GM12878 (cell line): ENCODE results near the gene CORO7. TPM values are rescaled to one million over a fixed set of nuclear protein-coding genes. Genes with fewer than 3 reads are reported as not detected.

ENCODE experiments used
- ATAC-seq: fragments of 200-7000 bp; cut with Tn5 transposase; 3 replicates; pipeline ENCODE4 v1.9.1; 2020; ENCODE audit warnings: mild to moderate bottlenecking, moderate library complexity
- BruUV-seq: library from RNA; stranded (reverse); fragments of 400-500 nt; replicated peaks from 2 replicates; lab custom pipeline; 2021; lab: Mats Ljungman, UMichigan
- CTCF ChIA-PET: fragments of 300-600 bp; sonication (Branson Sonifier 250); formaldehyde crosslinking; extraction: SDS; loops from one replicate; lab custom pipeline; 2021; ENCODE audit warnings: inconsistent platforms; lab: Yijun Ruan, JAX
- POLR2A ChIA-PET: fragments of 350-600 bp; formaldehyde crosslinking; extraction: SDS; loops from one replicate; lab custom pipeline; 2021; ENCODE audit warnings: inconsistent platforms; lab: Charles Lee
- RAD21 ChIA-PET: fragments of 300-600 bp; sonication (Branson Sonifier 250); formaldehyde crosslinking; loops from one replicate; lab custom pipeline; 2023; ENCODE audit warnings: antibody characterized with exemption; ENCODE audit not compliant: unreplicated experiment; lab: Charles Lee
- SMC1A ChIA-PET: fragments of 300-600 bp; sonication (Branson Sonifier 250); formaldehyde crosslinking; loops from one replicate; lab custom pipeline; 2023; ENCODE audit not compliant: unreplicated experiment, uncharacterized antibody; lab: Charles Lee
- DNase-seq: peaks from one replicate; pipeline ENCODE4 v3.0.0-alpha.2; 2011; ENCODE audit warnings: low read depth, low spot score
- FAIRE-seq: peaks from 3 replicates; lab custom pipeline; 2011; peaks lifted over from hg19 to GRCh38; lab: Jason Lieb, UNC
- H2AFZ ChIP-seq: 2 replicates; pipeline ENCODE4 v1.6.0; 2011; ENCODE audit warnings: low read depth, low read length, control low read depth; ENCODE audit not compliant: control insufficient read depth
- H3K27ac ChIP-seq: 2 replicates; pipeline ENCODE4 v1.5.1; 2011; ENCODE audit warnings: control low read depth; ENCODE audit not compliant: control insufficient read depth, insufficient read depth
- H3K27me3 ChIP-seq, 2 experiments: replicated peaks in 1 of 2; 2 replicates each; pipeline versions ENCODE4 v1.6.0 to v1.6.1; 2011; ENCODE audit warnings: low read length in 1 of 2; ENCODE audit not compliant: control insufficient read depth in 2 of 2, insufficient read depth in 2 of 2
- H3K36me3 ChIP-seq, 2 experiments: 2 replicates each; pipeline ENCODE4 v1.5.1; 2011; ENCODE audit warnings: low read length in 1 of 2; ENCODE audit not compliant: control insufficient read depth in 2 of 2, insufficient read depth in 2 of 2
- H3K4me1 ChIP-seq: 2 replicates; pipeline ENCODE4 v1.6.1; 2011; ENCODE audit warnings: mild to moderate bottlenecking, low read length, moderate library complexity, mixed read lengths; ENCODE audit not compliant: control insufficient read depth, insufficient read depth
- H3K4me2 ChIP-seq: 2 replicates; pipeline ENCODE4 v1.6.0; 2011; ENCODE audit warnings: control low read depth; ENCODE audit not compliant: control insufficient read depth, insufficient read depth
- H3K4me3 ChIP-seq: fragments of 200-600 bp; sonication (generic); 2 replicates; pipeline ENCODE4 v1.5.1; 2016
- H3K79me2 ChIP-seq: 2 replicates; pipeline ENCODE4 v1.6.0; 2011; ENCODE audit warnings: low read length; ENCODE audit not compliant: control insufficient read depth, insufficient read depth
- H3K9ac ChIP-seq: 2 replicates; pipeline ENCODE4 v1.8.0; 2011; ENCODE audit warnings: low read length, control low read depth, mixed read lengths; ENCODE audit not compliant: control insufficient read depth, insufficient read depth
- H3K9me3 ChIP-seq: replicated peaks from 3 replicates; pipeline ENCODE4 v1.5.1; 2011; ENCODE audit warnings: mild to moderate bottlenecking, low read length; ENCODE audit not compliant: control insufficient read depth, insufficient read depth
- H4K20me1 ChIP-seq: 2 replicates; pipeline ENCODE4 v1.6.0; 2011; ENCODE audit not compliant: control insufficient read depth, insufficient read depth
- BCL3 ChIP-seq: IDR thresholded peaks from 2 replicates; pipeline ENCODE4 v1.6.1; 2011; ENCODE audit warnings: borderline replicate concordance, low read depth, mild to moderate bottlenecking, moderate library complexity, low read length; ENCODE audit not compliant: insufficient read depth, poor library complexity, severe bottlenecking
- CREM ChIP-seq: IDR thresholded peaks from 2 replicates; pipeline ENCODE4 v1.6.1; 2014; ENCODE audit warnings: antibody characterized with exemption, low read depth
- E4F1 ChIP-seq: fragments of 450-650 bp; IDR thresholded peaks from 2 replicates; pipeline ENCODE4 v1.6.1; 2018; ENCODE audit warnings: borderline replicate concordance, mild to moderate bottlenecking; ENCODE audit not compliant: partially characterized antibody
- KLF5 ChIP-seq: fragments of 450-650 bp; IDR thresholded peaks from 2 replicates; pipeline ENCODE4 v1.6.1; 2014; ENCODE audit warnings: mild to moderate bottlenecking; ENCODE audit not compliant: partially characterized antibody
- MTA3 ChIP-seq: IDR thresholded peaks from 2 replicates; pipeline ENCODE4 v1.6.1; 2012; ENCODE audit warnings: low read length, inconsistent platforms, borderline replicate concordance
- POLR2AphosphoS2 ChIP-seq: IDR thresholded peaks from 2 replicates; pipeline ENCODE4 v1.6.1; 2011; ENCODE audit warnings: low read depth, mild to moderate bottlenecking, low read length, improper control_type of control experiment, moderate library complexity
- SMC3 ChIP-seq: IDR thresholded peaks from 2 replicates; pipeline ENCODE4 v1.6.1; 2011; ENCODE audit warnings: low read length, improper control_type of control experiment, borderline replicate concordance
- TCF12 ChIP-seq: IDR thresholded peaks from 2 replicates; pipeline ENCODE4 v1.6.1; 2011; ENCODE audit warnings: low read depth, mild to moderate bottlenecking, low read length
- TCF3 ChIP-seq: IDR thresholded peaks from 2 replicates; pipeline ENCODE4 v1.6.1; 2012; ENCODE audit warnings: low read depth, mild to moderate bottlenecking, low read length, borderline replicate concordance; ENCODE audit not compliant: insufficient read depth
- ZSCAN29 ChIP-seq: fragments of 450-650 bp; IDR thresholded peaks from 2 replicates; pipeline ENCODE4 v1.6.1; 2017; ENCODE audit warnings: mild to moderate bottlenecking, moderate library complexity
- WGBS: methylation state at CpG from one replicate; pipeline ENCODE4 v1.1.6; 2016; ENCODE audit warnings: low lambda C conversion rate; ENCODE audit not compliant: insufficient replicate concordance, insufficient coverage; ENCODE audit errors: missing lambda C conversion rate; 5-methylcytosine and 5-hydroxymethylcytosine counted together
- in situ Hi-C: fragments of 300-500 bp; cut with MboI; formaldehyde crosslinking; loops from 9 replicates; pipeline ENCODE4 v1.14.3; 2018; ENCODE audit warnings: mixed read lengths
- intact Hi-C: fragments of 100-400 bp; cut with micrococcal nuclease; formaldehyde crosslinking; loops from one replicate; pipeline ENCODE4 v1.14.2; 2022; ENCODE audit not compliant: unreplicated experiment
- polyA plus RNA-seq, 11 experiments: library from polyadenylated mRNA; depleted of rRNA in 4 of 11; unstranded in 6 of 11; stranded (reverse) in 5 of 11; fragments of >200 nt; fragmentation: Nextera tagmentation in 4 of 11; fragmentation: Illumina TruSeq in 1 of 11; extraction: Ambion mirVana in 4 of 11; extraction: Trizol in 1 of 11; gene quantifications; 1 replicate in 1 of 11; 2 replicates in 10 of 11; pipeline versions ENCODE4 v1.2.1 to v1.2.3, GENCODE V29; 2011 to 2016; ENCODE audit warnings: inconsistent platforms in 2 of 11, missing spikeins in 2 of 11, low read depth in 1 of 11
- total RNA-seq, 4 experiments: library from RNA; depleted of rRNA in 3 of 4; stranded (reverse); fragments of >200 nt in 3 of 4; fragmentation: Illumina TruSeq in 1 of 4; extraction: Trizol in 1 of 4; gene quantifications; 2 replicates each; pipeline versions ENCODE4 v1.2.1 to v1.2.3, GENCODE V29; 2013 to 2021

Gene CORO7
- total and polyA plus RNA-seq, 10 of the 15 experiments (the other 5 are each of a cell fraction or from before 2014, with no cell fraction given) = 0.64 to 89.2 (median 43.7) TPM

GRCh38 chr16:4428500-4428899 lies 12.1 kb upstream of the CORO7 start:
- ATAC-seq (no peak), FAIRE-seq (no peak), DNase-seq (no peak)
- Histone ChIP-seq H3K9ac (no peak overlapping the region), H3K4me3 (no peak overlapping the region), H3K36me3 (peaks cover 0 to 10% of the 10 kb centered on the region in 2 experiments; a peak in 1 of 4 replicates), H3K79me2 (peaks cover 33% of the 10 kb centered on the region), H4K20me1 (no peaks in the 10 kb centered on the region), H2AFZ (no peak overlapping the region), H3K27ac (no peak overlapping the region), H3K4me2 (peak overlapping the region; percentile 22; the same call in 1 of the 2 replicates), H3K9me3 (no peaks in the 10 kb centered on the region), H3K4me1 (no peaks in the 10 kb centered on the region), H3K27me3 (no peaks in the 10 kb centered on the region)
- WGBS = 98% methylated on average over 7 of the region's 7 CpGs
- CTCF ChIA-PET = interaction anchor here (0.6 to 1.8 kb wide), 5 partner anchors 14 to 79 kb away, joined by 3 to 11 read pairs (median 3); no protein-coding TSS in a partner anchor
- POLR2A ChIA-PET = interaction anchor here (0.5 to 0.9 kb wide), 5 partner anchors 8 to 44 kb away, joined by 3 to 5 read pairs (median 3); partner anchors contain the start of gene CORO7
- RAD21 ChIA-PET = interaction anchor here (1.0 to 3.2 kb wide), 2 partner anchors 14 to 26 kb away, joined by 3 to 9 read pairs; no protein-coding TSS in a partner anchor
- in situ Hi-C loops (no loop called here), intact Hi-C loops (loop anchor here (5.0 to 10.0 kb wide), 2 partner anchors 44 to 186 kb away; partner anchors contain the start of genes NMRAL1 and UBALD1)
- BruUV-seq = no TSS peak
- SMC1A ChIA-PET = interaction anchor here (1.2 to 2.3 kb wide), 2 partner anchors 12 to 140 kb away, joined by 3 to 6 read pairs; partner anchors contain the start of gene CORO7
- no peak for TF ChIP-seq SMC3

DNA sequence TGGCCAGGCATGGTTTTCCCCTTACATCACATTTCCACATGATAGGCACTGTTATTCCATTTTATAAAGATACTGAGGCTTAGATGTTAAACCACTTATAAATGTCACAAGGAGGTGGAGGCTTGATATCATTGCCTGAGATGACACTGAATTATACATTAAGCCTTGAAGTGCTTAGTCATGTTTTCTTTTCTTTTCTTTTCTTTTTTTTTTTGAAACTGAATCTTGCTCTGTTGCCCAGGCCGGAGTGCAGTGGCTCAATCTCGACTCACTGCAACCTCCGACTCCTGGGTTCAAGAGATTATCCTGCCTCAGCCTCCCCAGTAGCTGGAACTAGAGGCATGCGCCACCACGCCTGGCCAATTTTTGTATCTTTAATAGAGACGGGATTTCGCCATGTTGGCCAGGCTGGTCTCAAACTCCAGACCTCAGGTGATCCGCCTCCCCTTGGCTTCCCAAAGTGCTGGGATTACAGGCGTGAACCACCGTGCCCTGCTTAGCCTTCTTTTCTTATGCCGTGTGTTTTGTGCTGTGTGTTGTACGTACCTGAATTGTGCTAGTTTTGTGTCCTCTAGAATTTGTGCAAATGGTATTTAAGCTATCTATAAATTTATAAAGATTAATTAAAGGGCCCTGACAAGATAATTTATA lies 10.5 kb upstream of the CORO7 start:
- FAIRE-seq (no peak), DNase-seq (no peak), ATAC-seq (no peak)
- H3K4me2 ChIP-seq = peak overlapping the region; percentile 72
- peak overlapping the region; percentile 99 for H3K9ac ChIP-seq
- in situ Hi-C loops (no loop called here), intact Hi-C loops (loop anchor here (5.0 to 10.0 kb wide), 2 partner anchors 45 to 188 kb away; partner anchors contain the start of genes NMRAL1 and UBALD1)
- H3K27ac ChIP-seq = peak overlapping the region; percentile 100
- ChIA-PET RAD21 (interaction anchor here (3.2 kb wide), 1 partner anchor 24 kb away, joined by 9 read pairs; no protein-coding TSS in a partner anchor), SMC1A (interaction anchor here (1.5 to 2.3 kb wide), 2 partner anchors 10 to 24 kb away, joined by 4 to 6 read pairs; partner anchors contain the start of gene CORO7), CTCF (interaction anchor here (1.2 to 1.8 kb wide), 2 partner anchors 21 to 24 kb away, joined by 3 to 11 read pairs; no protein-coding TSS in a partner anchor), POLR2A (interaction anchor here (0.6 kb wide), 1 partner anchor 566 kb away, joined by 3 read pairs; no protein-coding TSS in a partner anchor)
- H4K20me1 ChIP-seq = no peaks in the 10 kb centered on the region
- H3K27me3 ChIP-seq = no peaks in the 10 kb centered on the region
- no peak overlapping the region for H2AFZ ChIP-seq
- no peaks in the 10 kb centered on the region for H3K4me1 ChIP-seq
- BruUV-seq = no TSS peak
- peak overlapping the region; percentile 92 for H3K4me3 ChIP-seq
- peaks cover 0 to 8% of the 10 kb centered on the region in 2 experiments; a peak in 1 of 4 replicates for H3K36me3 ChIP-seq
- H3K9me3 ChIP-seq = no peaks in the 10 kb centered on the region
- 88% methylated on average over 12 of the region's 12 CpGs for WGBS
- peaks cover 33% of the 10 kb centered on the region for H3K79me2 ChIP-seq
- TF ChIP-seq KLF5 (no peak), POLR2AphosphoS2 (no peak), BCL3 (no peak), ZSCAN29 (no peak), MTA3 (no peak), E4F1 (no peak), CREM (no peak), TCF3 (no peak), TCF12 (no peak)
